ENCODE data around the gene RND2.
"Not testable (repeated sequence)": the region's sequence is repeated elsewhere in the genome, so short reads cannot be mapped to it uniquely, and the experiment has no call there.

Gene RND2

GRCh38 chr17:43024407-43025289 is at the start of gene RND2:
TSS of gene RND2 (plus strand) at chr17:43025231. CDS start at chr17:43025348, 117 bp downstream.
- peak; percentile 53 to 57 (median 55) for DNase-seq (ENCODE audit: low read depth in 2 of 3, low spot score in 2 of 3)

- no peak for DNase-seq (ENCODE audit: low read depth in 2 of 3, low spot score in 2 of 3)
Observed at GRCh38 chr17:42975265-42975664, 49.8 kb upstream of the RND2 start.

- not testable (repeated sequence) for DNase-seq (ENCODE audit: low read depth in 2 of 3, low spot score in 2 of 3)
Observed at GRCh38 chr17:42975701-42976100, 49.3 kb upstream of the RND2 start.

GRCh38 chr17:42979511-42980273 is 45.3 kb upstream of the RND2 start, which contains the start of gene PTGES3L:
TSS of gene PTGES3L (minus strand) at chr17:42980080. CDS start at chr17:42980053, 27 bp downstream.
- DNase-seq (ENCODE audit: low read depth in 2 of 3, low spot score in 2 of 3) = no peak

- DNase-seq (ENCODE audit: low read depth in 2 of 3, low spot score in 2 of 3) = peak; percentile 77 to 90 (median 85)
Observed at GRCh38 chr17:42980274-42980765, 44.7 kb upstream of the RND2 start, which contains the start of gene RUNDC1. TSS of gene RUNDC1 (plus strand) at chr17:42980565. CDS start at chr17:42980577, 12 bp downstream.

- peak in 2 of 3 experiments; percentile 29 to 39 for DNase-seq (ENCODE audit: low read depth in 2 of 3, low spot score in 2 of 3)
Observed at GRCh38 chr17:42980766-42981397, 44.1 kb upstream of the RND2 start.

GRCh38 chr17:42982266-42982665 is 42.8 kb upstream of the RND2 start:
- no peak for DNase-seq (ENCODE audit: low read depth in 2 of 3, low spot score in 2 of 3)

- DNase-seq (ENCODE audit: low read depth in 2 of 3, low spot score in 2 of 3) = no peak
Observed at GRCh38 chr17:42985225-42985624, 39.8 kb upstream of the RND2 start.

- DNase-seq (ENCODE audit: low read depth in 2 of 3, low spot score in 2 of 3) = no peak
Observed at GRCh38 chr17:42989141-42989540, 35.9 kb upstream of the RND2 start.

GRCh38 chr17:42989726-42990652 is 35.0 kb upstream of the RND2 start:
- DNase-seq (ENCODE audit: low read depth in 2 of 3, low spot score in 2 of 3) = no peak

GRCh38 chr17:42991471-42991870 is 33.6 kb upstream of the RND2 start:
- DNase-seq (ENCODE audit: low read depth in 2 of 3, low spot score in 2 of 3) = no peak

- DNase-seq (ENCODE audit: low read depth in 2 of 3, low spot score in 2 of 3) = no peak
Observed at GRCh38 chr17:42992872-42993271, 32.2 kb upstream of the RND2 start.

GRCh38 chr17:42993913-42994312 is 31.1 kb upstream of the RND2 start:
- not testable (repeated sequence) for DNase-seq (ENCODE audit: low read depth in 2 of 3, low spot score in 2 of 3)

GRCh38 chr17:42997390-42997983 is 27.5 kb upstream of the RND2 start:
- no peak for DNase-seq (ENCODE audit: low read depth in 2 of 3, low spot score in 2 of 3)

GRCh38 chr17:42997984-42998938 is 26.8 kb upstream of the RND2 start, which contains the start of gene RPL27:
TSS of gene RPL27 (plus strand) at chr17:42998419. CDS start at chr17:42998751, 332 bp downstream.
- peak; percentile 84 to 88 (median 86) for DNase-seq (ENCODE audit: low read depth in 2 of 3, low spot score in 2 of 3)

GRCh38 chr17:42999003-42999525 is 26.0 kb upstream of the RND2 start:
- DNase-seq (ENCODE audit: low read depth in 2 of 3, low spot score in 2 of 3) = no peak

- not testable (repeated sequence) for DNase-seq (ENCODE audit: low read depth in 2 of 3, low spot score in 2 of 3)
Observed at GRCh38 chr17:43000894-43001293, 24.1 kb upstream of the RND2 start.

- DNase-seq (ENCODE audit: low read depth in 2 of 3, low spot score in 2 of 3) = no peak
Observed at GRCh38 chr17:43003542-43004172, 21.4 kb upstream of the RND2 start.
